Esophagus muscularis mucosa (tissue), 4 donors: ENCODE results near the gene ILRUN.

Experiments used
- CTCF ChIP-seq, 3 experiments: fragments of 200-600 bp in 2 of 3; fragments of 450-650 bp in 1 of 3; sonication (generic) in 2 of 3; IDR thresholded peaks; one replicate each; pipeline ENCODE4 v1.5.1; 2017 to 2019; ENCODE audit warnings: antibody characterized with exemption in 3 of 3, mild to moderate bottlenecking in 2 of 3, moderate library complexity in 1 of 3
- EP300 ChIP-seq: sonication (generic); formaldehyde crosslinking; IDR thresholded peaks from one replicate; pipeline ENCODE4 v1.6.1; 2017; ENCODE audit warnings: antibody characterized with exemption
- POLR2A ChIP-seq: fragments of 450-650 bp; IDR thresholded peaks from one replicate; pipeline ENCODE4 v1.6.1; 2017; ENCODE audit warnings: antibody characterized with exemption, moderate library complexity, mild to moderate bottlenecking, low read depth
- POLR2AphosphoS5 ChIP-seq, 2 donors: sonication (generic); formaldehyde crosslinking; IDR thresholded peaks; one replicate each; pipeline ENCODE4 v1.6.1; 2017; ENCODE audit warnings: antibody characterized with exemption in 2 of 2

- no peak for TF ChIP-seq POLR2A
- TF ChIP-seq CTCF (IDR thresholded peaks at IDR 0.05): no peak
- no peak for TF ChIP-seq POLR2AphosphoS5 (IDR thresholded peaks at IDR 0.05)
- TF ChIP-seq EP300: no peak
These were observed 35.2 kb downstream of the ILRUN start for GRCh38 chr6:34661357-34661756.
